Epithelial cell of esophagus (primary cell): ENCODE measurements around the gene SHANK2.

Source experiments
- DNase-seq: peaks from one replicate; pipeline ENCODE4 v3.0.0; 2010; ENCODE audit warnings: low read depth
- H3K4me3 ChIP-seq: 2 replicates; pipeline ENCODE4 v1.5.1; 2011; ENCODE audit warnings: mild to moderate bottlenecking, low read length, control low read depth
- TF ChIP-seq, protein P1 (sequence below): IDR thresholded peaks from 2 replicates; pipeline ENCODE4 v1.5.1; 2011; ENCODE audit warnings: low read depth, mild to moderate bottlenecking, low read length, control low read depth, inconsistent platforms; ENCODE audit not compliant: insufficient read depth; ENCODE audit errors: missing control alignments

Gene SHANK2

DNA sequence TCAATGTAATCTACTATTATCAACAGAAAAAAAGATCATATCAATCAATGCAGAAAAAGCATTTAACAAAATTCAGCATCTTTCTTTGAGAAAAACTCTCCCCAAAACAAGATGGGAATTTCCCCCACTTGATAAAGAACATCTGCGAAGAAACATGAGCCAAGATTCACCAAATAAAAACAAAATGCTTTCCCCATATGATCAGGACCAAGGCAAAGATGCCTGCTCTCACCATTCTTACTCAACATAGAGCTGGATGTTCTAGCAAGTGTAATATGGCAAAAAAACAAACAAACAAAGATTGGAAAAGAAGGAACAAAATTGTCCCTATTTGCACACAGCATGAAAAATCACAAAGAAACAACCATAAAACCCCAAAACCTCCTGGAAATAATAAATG, 23.4 kb downstream of the SHANK2 start:
- TF ChIP-seq, protein P1, sequence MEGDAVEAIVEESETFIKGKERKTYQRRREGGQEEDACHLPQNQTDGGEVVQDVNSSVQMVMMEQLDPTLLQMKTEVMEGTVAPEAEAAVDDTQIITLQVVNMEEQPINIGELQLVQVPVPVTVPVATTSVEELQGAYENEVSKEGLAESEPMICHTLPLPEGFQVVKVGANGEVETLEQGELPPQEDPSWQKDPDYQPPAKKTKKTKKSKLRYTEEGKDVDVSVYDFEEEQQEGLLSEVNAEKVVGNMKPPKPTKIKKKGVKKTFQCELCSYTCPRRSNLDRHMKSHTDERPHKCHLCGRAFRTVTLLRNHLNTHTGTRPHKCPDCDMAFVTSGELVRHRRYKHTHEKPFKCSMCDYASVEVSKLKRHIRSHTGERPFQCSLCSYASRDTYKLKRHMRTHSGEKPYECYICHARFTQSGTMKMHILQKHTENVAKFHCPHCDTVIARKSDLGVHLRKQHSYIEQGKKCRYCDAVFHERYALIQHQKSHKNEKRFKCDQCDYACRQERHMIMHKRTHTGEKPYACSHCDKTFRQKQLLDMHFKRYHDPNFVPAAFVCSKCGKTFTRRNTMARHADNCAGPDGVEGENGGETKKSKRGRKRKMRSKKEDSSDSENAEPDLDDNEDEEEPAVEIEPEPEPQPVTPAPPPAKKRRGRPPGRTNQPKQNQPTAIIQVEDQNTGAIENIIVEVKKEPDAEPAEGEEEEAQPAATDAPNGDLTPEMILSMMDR, result no peak

DNA sequence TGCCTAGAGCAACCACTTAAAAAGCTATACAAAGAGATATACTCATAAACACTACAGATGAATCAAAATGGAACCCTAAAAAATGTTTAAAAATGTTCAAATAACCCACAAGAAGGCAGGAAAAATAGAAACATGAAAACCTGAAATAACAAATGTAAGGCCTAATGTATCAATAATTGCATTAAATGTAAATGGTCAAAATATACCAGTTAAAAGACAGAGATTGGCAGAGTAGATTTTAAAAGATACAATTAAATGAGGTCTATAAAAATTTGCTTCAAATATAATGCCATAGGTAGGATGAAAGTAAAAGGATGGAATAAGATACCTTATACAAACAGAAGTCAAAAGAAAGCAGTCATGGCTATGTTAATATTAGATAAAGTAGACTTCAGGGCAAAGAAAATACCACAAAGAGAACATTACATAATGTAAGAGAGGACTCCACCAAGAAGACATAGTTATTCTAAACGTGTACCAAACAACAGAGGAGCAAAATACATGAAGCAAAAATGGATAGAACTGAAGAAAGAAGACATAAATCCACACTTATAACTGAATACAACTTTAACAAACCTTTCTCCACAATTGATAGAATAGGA, 25.2 kb downstream of the SHANK2 start:
- TF ChIP-seq, protein P1, result no peak
- DNase-seq, result no peak
- H3K4me3 ChIP-seq, result no peak overlapping the region

More for the DNA sequence above, 23.4 kb downstream of the SHANK2 start:
- DNase-seq, result no peak
- no peak overlapping the region for H3K4me3 ChIP-seq

DNA sequence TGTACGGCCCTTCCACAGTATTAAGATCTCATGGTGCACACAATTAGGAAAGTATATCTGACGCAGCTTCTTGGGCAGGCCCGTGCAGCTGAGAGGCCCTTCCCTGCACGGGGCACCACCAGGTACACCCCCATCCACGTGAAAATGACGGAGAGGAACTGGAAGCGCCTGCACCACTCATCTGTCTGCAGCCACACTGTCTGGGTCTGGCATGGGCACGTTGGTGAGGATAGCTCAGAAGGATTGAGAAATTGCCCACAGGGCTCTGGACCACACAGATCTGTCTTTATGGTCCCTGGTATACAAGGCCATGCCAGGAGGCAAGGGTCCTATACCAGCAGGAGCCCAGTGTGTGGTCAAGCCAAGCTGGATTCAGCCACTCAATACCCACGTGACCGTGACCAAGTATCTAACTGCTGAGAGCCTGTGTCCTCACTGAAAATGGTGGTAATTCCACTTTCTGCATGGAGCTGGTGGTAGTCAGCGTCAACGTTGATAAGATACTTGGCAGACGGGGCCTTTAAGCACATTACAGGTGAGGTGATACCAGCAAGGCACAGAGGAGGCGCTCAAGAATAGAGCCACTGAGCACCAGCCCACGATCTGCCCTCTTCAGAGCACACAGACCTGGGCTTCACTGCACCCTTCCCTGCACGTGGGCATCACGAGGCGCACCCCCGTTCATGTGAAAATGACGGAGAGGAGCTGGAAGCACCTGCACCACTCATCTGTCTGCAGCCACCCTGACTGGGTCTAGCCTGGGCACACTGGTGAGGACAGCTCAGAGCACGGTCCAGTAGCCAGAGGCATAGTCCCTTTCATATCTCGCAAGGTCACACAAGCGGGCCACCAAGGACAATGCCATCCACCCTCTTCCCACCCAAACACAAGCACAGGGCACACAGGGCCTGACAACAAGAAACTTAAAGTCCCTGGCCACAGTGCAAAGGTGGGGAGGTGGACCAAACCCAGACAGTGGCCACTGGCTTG, 28.4 kb downstream of the SHANK2 start:
- TF ChIP-seq, protein P1, result no peak
- no peak for DNase-seq

DNA sequence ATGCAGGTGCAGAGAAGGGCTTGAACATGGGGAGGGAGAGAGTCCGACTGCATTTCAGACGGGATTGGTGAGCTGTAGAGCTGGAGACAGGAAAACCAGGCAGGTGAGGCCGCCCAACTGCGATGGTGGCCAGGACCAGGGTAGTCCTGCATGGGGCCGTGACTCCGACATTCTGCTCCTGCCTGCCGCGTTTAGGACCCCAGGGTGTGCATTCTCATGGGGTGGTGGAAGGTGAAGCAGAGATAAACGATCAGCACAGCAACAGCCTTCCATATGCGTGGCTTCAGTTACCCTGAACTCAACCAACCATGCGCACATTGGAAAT, 29.3 kb downstream of the SHANK2 start:
- TF ChIP-seq, protein P1, result no peak

More for the DNA sequence above, 28.4 kb downstream of the SHANK2 start:
- H3K4me3 ChIP-seq, result no peak overlapping the region

DNA sequence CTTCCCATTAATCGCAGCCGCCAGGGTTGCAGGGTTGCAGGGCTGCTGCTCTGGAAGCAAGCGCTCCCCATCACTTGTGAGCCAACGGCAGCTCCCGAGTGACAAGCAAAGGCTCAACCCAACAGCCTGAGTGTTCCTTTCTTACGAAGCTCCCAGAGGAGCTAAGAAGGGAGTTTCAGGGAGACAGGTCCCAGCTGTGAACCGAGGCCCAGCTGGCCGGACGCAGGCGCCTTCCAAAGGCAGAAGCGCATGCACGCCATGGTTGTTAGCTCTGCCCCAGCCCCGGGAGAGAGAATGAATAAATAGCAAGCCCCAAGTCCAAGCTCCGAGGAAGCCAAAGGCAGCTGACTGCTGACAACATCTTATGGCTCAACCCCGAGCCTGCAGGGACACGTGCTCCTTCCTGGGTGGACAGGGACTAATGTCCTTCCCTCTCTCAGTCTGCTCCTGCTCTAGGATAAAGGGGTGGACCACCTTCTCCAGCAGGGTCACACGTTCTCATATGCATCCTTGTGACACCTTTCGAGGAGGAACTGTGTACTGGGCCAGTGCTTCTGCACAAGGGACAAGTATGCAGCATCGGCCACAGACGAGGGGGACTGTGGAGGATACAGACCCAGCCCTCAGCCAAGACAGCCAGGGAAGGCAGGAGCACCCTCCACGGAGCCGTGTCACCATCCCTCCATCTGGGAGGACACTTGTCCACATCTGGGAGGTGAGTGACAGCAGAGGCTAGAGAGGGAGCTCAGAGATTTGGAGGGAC, 29.9 kb downstream of the SHANK2 start:
- DNase-seq, result no peak
- no peak overlapping the region for H3K4me3 ChIP-seq
- TF ChIP-seq, protein P1, result no peak

More for the DNA sequence above, 29.3 kb downstream of the SHANK2 start:
- DNase-seq, result no peak
- no peak overlapping the region for H3K4me3 ChIP-seq

DNA sequence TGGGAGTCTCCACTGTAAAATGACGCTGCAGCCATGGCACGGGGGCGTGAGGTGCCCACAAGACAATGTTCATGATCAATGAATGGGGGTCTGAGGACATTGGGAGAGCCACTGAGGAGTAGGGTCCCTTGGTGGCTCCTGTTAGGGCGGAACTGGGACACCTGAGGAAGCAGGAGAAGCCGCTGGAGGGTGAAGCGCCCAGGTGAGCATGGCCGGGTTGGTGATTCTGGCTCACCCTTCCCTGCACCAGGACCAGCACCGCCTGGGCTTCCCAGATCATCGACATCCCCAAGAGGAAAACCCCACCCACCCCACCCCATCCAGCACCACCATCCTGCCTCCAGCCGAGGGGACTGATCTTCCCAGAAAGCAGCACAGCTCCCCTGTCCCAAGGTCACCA, 30.6 kb downstream of the SHANK2 start:
- no peak for DNase-seq
- no peak overlapping the region for H3K4me3 ChIP-seq
- TF ChIP-seq, protein P1, result no peak
